ENCODE results near the gene PRPF18. TPM values are rescaled to one million over a fixed set of nuclear protein-coding genes. Genes with fewer than 3 reads are reported as not detected.

PRPF18 gene
- total RNA-seq, 1 experiment from 2014 or later = 18.9 TPM

- no peak overlapping the region for H3K27ac ChIP-seq
- no peaks in the 10 kb centered on the region for H3K9me2 ChIP-seq (ENCODE audit: insufficient read depth)
- BruUV-seq (replicated peaks) = no TSS peak
- no peak overlapping the region for H2AFZ ChIP-seq
- H3K27me3 ChIP-seq (ENCODE audit: insufficient read depth, low read depth) = no peaks in the 10 kb centered on the region
- no peak for DNase-seq
- H3K4me3 ChIP-seq = no peak overlapping the region
- intact Hi-C loops (cut with micrococcal nuclease; ENCODE audit: unreplicated experiment) = no loop called here
- TF ChIP-seq EZH2 (IDR thresholded peaks at IDR 0.05; ENCODE audit: low read depth) (no peak), CTCF (conservative IDR thresholded peaks at IDR 0.05) (no peak)
- no peaks in the 10 kb centered on the region for H3K79me2 ChIP-seq (ENCODE audit: low read depth)
- H3F3A ChIP-seq (ENCODE audit: insufficient read depth, low read depth) = no peaks in the 10 kb centered on the region
- CTCF ChIA-PET = no interaction called here
- no peaks in the 10 kb centered on the region; the same call in 1 of the 2 replicates for H3K4me1 ChIP-seq (replicated peaks; ENCODE audit: insufficient read depth)
- H3K36me3 ChIP-seq (ENCODE audit: low read depth) = no peaks in the 10 kb centered on the region
- POLR2A ChIA-PET (ENCODE audit: unreplicated experiment) = no interaction called here
- no peaks in the 10 kb centered on the region for H4K20me1 ChIP-seq (ENCODE audit: insufficient read depth)
- H3K9me3 ChIP-seq (ENCODE audit: insufficient read depth, low read depth) = no peaks in the 10 kb centered on the region
- H3K4me2 ChIP-seq = no peak overlapping the region
These were observed 17.7 kb downstream of the PRPF18 start for GRCh38 chr10:13604357-13605040.

- H3K4me3 ChIP-seq = no peak overlapping the region
- no TSS peak for BruUV-seq (replicated peaks)
- no peaks in the 10 kb centered on the region; the same call in 1 of the 2 replicates for H3K4me1 ChIP-seq (replicated peaks; ENCODE audit: insufficient read depth)
- H3K4me2 ChIP-seq = no peak overlapping the region
- H3K9me3 ChIP-seq (ENCODE audit: insufficient read depth, low read depth) = no peaks in the 10 kb centered on the region
- intact Hi-C loops (cut with micrococcal nuclease; ENCODE audit: unreplicated experiment) = no loop called here
- no peak overlapping the region for H3K27ac ChIP-seq
- peaks cover 2% of the 10 kb centered on the region; the same call in 1 of the 2 replicates for H3F3A ChIP-seq (ENCODE audit: insufficient read depth, low read depth)
- no peaks in the 10 kb centered on the region for H4K20me1 ChIP-seq (ENCODE audit: insufficient read depth)
- no peaks in the 10 kb centered on the region for H3K36me3 ChIP-seq (ENCODE audit: low read depth)
- ChIA-PET CTCF (no interaction called here), POLR2A (ENCODE audit: unreplicated experiment) (interaction anchor here (0.7 kb wide), 1 partner anchor 1260 kb away, joined by 4 read pairs; no protein-coding TSS in a partner anchor)
- H2AFZ ChIP-seq = no peak overlapping the region
- DNase-seq = peak in 1 of 2 experiments; percentile 29
- H3K27me3 ChIP-seq (ENCODE audit: insufficient read depth, low read depth) = no peaks in the 10 kb centered on the region
- TF ChIP-seq CTCF (conservative IDR thresholded peaks at IDR 0.05) (no peak), EZH2 (IDR thresholded peaks at IDR 0.05; ENCODE audit: low read depth) (no peak)
- no peaks in the 10 kb centered on the region for H3K79me2 ChIP-seq (ENCODE audit: low read depth)
- H3K9me2 ChIP-seq (ENCODE audit: insufficient read depth) = no peaks in the 10 kb centered on the region
These were observed 21.6 kb downstream of the PRPF18 start for GRCh38 chr10:13608246-13608853.

GRCh38 chr10:13612654-13613373 lies 26.0 kb downstream of the PRPF18 start:
- Histone ChIP-seq H3K36me3 (ENCODE audit: low read depth) (no peaks in the 10 kb centered on the region), H3K4me2 (no peak overlapping the region), H3K9me3 (ENCODE audit: insufficient read depth, low read depth) (no peaks in the 10 kb centered on the region), H3K79me2 (ENCODE audit: low read depth) (no peaks in the 10 kb centered on the region), H2AFZ (no peak overlapping the region), H3K4me3 (no peak overlapping the region), H3F3A (ENCODE audit: insufficient read depth, low read depth) (peaks cover 11% of the 10 kb centered on the region), H3K4me1 (replicated peaks; ENCODE audit: insufficient read depth) (peaks cover 17% of the 10 kb centered on the region), H3K27me3 (ENCODE audit: insufficient read depth, low read depth) (no peaks in the 10 kb centered on the region), H3K9me2 (ENCODE audit: insufficient read depth) (no peaks in the 10 kb centered on the region), H4K20me1 (ENCODE audit: insufficient read depth) (no peaks in the 10 kb centered on the region), H3K27ac (no peak overlapping the region)
- intact Hi-C loops (cut with micrococcal nuclease; ENCODE audit: unreplicated experiment) = loop anchor here (10.0 kb wide), 1 partner anchor 92 kb away; no protein-coding TSS in a partner anchor
- BruUV-seq (replicated peaks) = no TSS peak
- TF ChIP-seq CTCF (conservative IDR thresholded peaks at IDR 0.05) (no peak), EZH2 (IDR thresholded peaks at IDR 0.05; ENCODE audit: low read depth) (no peak)
- POLR2A ChIA-PET (ENCODE audit: unreplicated experiment) = interaction anchor here (0.7 kb wide), 1 partner anchor 1325 kb away, joined by 10 read pairs; no protein-coding TSS in a partner anchor
- CTCF ChIA-PET = interaction anchor here (0.5 to 0.7 kb wide), 4 partner anchors 13 to 1384 kb away, joined by 3 read pairs; no protein-coding TSS in a partner anchor
- DNase-seq = no peak

Data from PC-9 (cell line).